CD4-positive, alpha-beta T cell treated with Interleukin-4 for 1 hour (primary cell): ENCODE results near the gene ANKS3.
A peak's percentile ranks its signal among the peaks of the same experiment; 100 is the strongest.

Experiments
- DNase-seq, 2 donors: peaks; one replicate each; pipeline ENCODE4 v3.0.0-alpha.2; 2020 to 2022

Gene ANKS3

GRCh38 chr16:4683255-4684057, 50.6 kb downstream of the ANKS3 start:
- no peak for DNase-seq

DNA sequence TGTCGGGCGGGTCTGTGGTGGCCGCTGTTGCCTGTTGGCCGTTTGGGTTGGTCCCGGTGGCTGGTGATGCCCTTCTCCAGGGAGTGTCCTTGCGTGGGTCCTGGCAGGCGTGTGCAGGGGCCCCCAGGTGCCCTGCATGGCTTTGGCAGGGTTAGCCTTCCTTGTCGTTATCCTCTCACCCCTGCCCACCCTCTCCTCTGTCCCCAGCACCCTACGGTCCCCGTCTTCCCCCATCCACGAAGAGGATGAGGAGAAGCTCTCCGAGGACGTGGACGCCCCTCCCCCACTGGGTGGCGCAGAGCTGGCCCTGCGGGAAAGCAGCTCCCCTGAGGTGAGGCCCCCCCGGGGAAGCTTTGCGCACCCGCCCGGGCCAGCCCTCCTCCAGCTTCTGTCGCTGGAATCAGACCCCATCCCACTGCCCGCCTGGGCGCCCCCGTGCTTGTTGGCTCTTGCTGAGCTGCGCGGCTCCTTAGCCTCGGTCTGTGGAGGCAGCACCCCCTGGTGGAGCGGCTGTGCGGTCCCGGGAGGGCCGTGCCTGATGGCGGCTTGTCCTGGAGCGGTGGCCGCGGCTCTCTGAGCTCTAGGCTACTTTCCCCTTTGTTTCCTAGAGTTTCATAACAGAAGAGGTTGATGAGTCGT, 51.3 kb downstream of the ANKS3 start:
- DNase-seq = peak; percentile 24 to 37

DNA sequence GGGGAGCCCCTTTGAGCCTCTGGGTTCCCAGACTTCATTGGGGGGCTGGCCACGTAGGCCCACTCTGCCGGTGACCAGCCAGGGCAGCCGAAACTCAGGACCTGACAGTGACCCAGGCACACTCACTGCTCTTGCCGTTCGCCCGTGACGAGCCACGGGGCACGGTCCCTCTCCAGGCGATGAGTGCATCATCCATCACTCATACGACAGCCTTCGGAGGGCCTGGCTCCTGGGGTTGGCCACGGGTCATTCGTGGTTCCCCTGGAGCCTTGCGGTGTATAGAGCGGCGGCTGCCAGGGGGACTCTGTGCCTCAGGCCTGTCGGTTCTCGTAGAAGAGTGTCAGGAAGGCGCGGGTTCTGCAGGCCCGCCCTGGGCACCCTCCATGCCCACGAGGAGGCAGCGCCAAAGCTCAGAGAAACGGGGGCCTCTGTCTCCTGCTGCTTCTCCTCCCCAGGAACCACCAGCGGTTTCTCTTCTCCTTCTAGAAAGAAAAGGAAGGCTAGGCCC, 51.9 kb downstream of the ANKS3 start:
- no peak for DNase-seq

- peak in 1 of 2 donors; percentile 13 for DNase-seq
Measured at GRCh38 chr16:4681471-4682083, 52.5 kb downstream of the ANKS3 start.

DNA sequence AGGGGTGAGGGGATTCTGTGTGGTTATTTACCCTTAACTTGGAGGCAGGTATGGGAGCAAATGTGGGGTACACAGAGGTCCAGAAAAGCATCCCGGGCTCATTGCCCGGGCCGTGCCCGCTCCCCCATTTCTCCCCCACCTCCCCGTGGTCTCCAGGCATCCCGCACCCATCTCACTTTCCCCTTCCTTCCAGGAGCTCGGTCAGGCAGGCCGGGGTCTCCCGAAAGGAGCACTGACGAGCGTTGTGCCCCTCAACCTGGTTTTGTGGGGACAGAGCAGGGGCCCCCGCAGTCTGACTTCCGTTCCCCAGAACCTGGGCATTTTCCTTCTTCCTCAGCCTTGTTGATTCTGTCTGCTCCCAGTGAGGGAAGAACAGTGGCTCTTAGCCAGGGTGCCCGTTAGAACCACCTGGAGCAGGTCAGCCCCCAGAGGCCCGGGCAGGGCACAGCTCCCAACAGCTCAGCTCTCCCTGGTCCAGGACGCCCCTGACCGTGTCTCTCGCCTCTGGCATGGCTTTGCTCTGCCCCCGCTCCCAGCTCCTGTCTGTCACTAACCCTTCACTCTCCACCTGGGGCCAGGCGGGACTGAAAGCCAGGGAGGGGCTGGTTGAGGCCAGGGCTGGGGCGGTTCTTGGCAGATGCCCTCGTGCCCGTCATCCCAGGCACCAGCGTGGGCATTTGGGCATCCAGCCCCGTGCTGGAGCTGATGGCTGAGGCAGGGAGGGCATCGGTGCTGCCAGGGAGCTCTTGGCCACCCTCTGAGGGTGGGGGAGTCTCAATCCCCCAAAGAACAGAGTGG, 53.2 kb downstream of the ANKS3 start:
- no peak for DNase-seq

- peak; percentile 16 to 56 for DNase-seq
Measured at GRCh38 chr16:4679850-4680636, 54.0 kb downstream of the ANKS3 start.

DNA sequence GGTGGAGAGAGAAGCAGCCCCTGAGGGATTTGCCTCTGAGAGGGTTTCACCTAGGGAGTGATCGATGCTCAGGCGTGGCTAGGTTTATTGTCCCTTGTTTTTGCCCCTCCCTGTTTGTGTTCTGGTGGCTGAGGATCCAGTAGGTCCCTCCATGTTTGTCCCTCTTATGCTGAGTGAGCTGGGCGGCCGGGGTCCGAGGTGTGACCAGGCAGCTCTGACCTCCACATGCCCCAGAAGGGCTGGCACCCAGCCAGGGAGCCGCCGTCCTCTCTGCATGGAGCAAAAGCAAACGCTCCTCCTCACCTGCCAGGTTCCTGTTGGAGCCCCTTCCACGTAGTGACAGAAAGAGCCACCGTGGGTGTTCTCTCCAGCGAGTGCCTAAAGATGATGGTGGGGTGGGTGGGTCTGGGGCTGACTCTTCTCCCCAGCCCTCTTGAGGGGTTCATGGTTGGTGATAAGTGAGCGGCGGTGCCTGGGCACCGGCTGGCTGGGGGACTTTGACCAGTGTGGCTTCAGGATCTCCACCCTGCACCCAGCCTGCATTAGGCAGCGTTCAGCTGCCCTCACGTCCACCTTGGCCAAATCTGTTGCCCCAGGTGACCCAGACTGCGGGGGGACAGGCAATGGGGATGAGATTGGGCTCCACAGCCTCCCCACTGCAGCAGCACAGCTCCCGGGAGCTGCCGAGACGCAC, 54.8 kb downstream of the ANKS3 start:
- DNase-seq = no peak

- no peak for DNase-seq
Measured at GRCh38 chr16:4678596-4678995, 55.5 kb downstream of the ANKS3 start.

- no peak for DNase-seq
Measured at GRCh38 chr16:4677994-4678393, 56.1 kb downstream of the ANKS3 start.

DNA sequence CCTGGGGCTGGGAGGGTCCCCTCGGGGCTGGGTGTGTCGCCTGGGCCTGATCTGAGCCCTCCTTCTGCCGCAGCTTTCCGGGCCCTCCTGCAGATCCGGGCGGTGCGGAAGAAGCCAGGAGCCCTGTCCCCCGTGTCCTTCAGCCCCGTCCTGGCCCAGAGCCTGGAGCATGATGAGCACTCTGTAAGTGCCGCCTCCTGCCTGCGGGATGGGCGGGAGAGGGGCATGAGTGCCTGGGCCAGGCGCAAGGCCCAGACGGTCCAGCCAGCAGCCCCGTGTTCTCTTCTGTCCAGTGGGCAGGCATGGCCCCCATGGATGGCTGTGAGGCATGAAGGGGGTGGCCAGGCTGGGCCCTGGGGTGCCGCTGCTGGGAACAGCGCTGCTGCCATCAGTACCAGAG, 56.7 kb downstream of the ANKS3 start:
- no peak for DNase-seq

DNA sequence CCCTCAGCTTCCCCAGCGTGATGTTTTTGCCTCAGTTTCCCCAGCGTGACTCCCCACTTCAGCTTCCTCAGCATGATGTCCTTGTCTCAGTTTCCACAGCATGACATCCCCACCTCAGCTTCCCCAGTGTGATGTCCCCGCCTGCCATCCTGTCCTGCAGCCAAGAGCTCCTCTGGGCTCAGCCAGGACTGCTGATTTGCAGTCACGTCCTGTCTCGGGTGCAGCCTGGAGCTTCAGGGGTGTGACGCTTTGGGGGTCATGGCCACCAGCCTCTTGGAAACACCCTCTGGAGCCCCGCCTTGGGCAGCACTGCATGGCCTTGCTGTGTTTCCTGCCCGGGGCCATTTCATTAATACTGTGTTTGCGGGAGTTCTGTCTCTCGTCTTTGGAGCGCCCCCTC, 57.2 kb downstream of the ANKS3 start:
- no peak for DNase-seq

DNA sequence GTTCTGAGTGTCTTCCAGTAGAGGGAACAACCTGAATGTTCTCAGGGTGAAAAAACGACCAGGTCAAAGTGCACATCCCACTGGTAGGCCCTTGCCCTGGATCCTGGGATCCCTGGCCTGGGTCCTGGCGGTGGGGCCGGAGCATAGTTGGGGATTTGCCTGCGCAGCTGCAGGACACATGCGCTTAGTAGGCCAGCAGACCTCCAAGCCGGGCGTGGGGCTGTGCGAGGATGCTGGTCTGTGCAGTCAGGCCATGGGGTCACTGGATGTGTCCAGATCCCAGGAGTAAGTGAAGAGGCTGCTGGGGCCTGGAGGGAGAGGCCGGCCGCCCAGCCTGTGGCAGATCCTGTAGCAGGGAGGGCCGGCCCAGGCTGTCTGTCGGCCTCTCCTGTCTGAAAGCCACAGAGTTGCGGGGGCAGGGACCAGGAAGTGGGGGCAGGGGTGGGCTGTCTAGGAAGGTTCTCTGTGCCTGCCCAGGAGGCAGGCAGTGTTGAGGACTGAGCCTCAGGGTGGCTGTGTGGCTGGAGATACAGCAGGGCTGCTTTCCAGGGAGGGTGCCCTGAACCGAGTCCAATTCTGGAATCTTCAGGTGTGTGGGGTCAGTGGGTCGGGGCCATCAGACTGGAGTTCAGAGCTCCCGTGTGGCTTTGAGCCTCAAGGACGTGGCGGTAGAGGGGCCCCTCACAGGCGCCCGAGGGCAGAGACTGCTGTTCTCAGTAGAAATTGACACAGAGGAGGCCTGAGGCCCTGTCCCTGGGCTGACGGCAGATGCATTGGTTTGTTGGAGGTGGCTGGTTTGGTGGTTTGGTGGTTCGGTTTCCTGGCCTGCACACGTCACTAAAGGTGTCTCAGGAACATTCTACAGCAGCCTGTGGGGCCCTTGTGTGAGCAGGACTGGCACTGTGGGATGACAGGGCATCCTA, 57.9 kb downstream of the ANKS3 start:
- peak; percentile 74 to 75 for DNase-seq

GRCh38 chr16:4674926-4675530, 59.0 kb downstream of the ANKS3 start:
- DNase-seq = no peak

DNA sequence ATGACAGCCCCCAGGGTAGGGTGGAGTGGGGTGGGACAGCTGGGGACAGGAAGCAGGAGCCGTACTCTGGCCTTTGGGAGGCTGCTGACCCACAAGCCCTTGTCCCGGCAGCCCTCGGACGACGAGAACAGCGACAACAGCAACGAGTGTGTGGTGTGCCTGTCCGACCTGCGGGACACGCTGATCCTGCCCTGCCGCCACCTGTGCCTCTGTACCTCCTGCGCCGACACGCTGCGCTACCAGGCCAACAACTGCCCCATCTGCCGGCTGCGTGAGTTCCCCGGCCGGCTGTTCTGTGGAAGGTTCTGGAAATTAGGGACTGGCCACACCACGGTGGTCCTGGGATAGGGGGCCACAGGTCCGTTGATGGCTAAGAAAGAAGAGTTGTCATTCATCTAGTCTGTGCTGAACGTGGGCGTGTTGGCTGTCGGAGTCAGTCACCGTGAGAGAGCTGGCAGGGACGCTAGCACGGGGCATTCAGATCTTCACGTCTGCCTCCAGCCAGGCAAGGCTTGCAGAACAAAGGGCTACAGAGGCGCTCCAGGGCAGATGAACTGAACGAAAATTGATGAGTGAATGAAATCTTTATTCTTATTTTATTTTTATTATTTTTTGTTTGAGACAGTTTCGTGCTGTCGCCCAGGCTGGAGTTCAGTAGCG, 60.6 kb downstream of the ANKS3 start:
- DNase-seq = no peak

GRCh38 chr16:4668313-4668960, 65.6 kb downstream of the ANKS3 start:
- DNase-seq = no peak

- DNase-seq = no peak
Measured at GRCh38 chr16:4667203-4667963, 66.7 kb downstream of the ANKS3 start.

- no peak for DNase-seq
Measured at GRCh38 chr16:4666537-4667202, 67.4 kb downstream of the ANKS3 start.
